ELR (cell line): ENCODE results near the gene CFAP299.
"Not testable (repeated sequence)": the region's sequence is repeated elsewhere in the genome, so short reads cannot be mapped to it uniquely, and the experiment has no call there.

ENCODE experiments used
- DNase-seq: peaks from one replicate; pipeline ENCODE4 v3.0.0-alpha.2; 2015; ENCODE audit warnings: low read depth

The CFAP299 gene

GRCh38 chr4:80331693-80332092 is 3.8 kb upstream of the CFAP299 start:
- DNase-seq: no peak

- DNase-seq: no peak
Observed at GRCh38 chr4:80333121-80333520, 2.4 kb upstream of the CFAP299 start.

- no peak for DNase-seq
Observed at GRCh38 chr4:80334568-80334967, 962 bp upstream of the CFAP299 start.

GRCh38 chr4:80335226-80335553 is 340 bp upstream of the CFAP299 start:
- no peak for DNase-seq

GRCh38 chr4:80336582-80336981 is 1.1 kb downstream of the CFAP299 start:
- peak; percentile 63 for DNase-seq

GRCh38 chr4:80340036-80340435 is 4.5 kb downstream of the CFAP299 start:
- peak; percentile 3 for DNase-seq

GRCh38 chr4:80342684-80343083 is 7.2 kb downstream of the CFAP299 start:
- DNase-seq: not testable (repeated sequence)

- no peak for DNase-seq
Observed at GRCh38 chr4:80343887-80344286, 8.4 kb downstream of the CFAP299 start.

- DNase-seq: no peak
Observed at GRCh38 chr4:80360084-80360483, 24.6 kb downstream of the CFAP299 start.

- DNase-seq: peak; percentile 41
Observed at GRCh38 chr4:80360900-80361299, 25.4 kb downstream of the CFAP299 start.

GRCh38 chr4:80361329-80361900 is 25.9 kb downstream of the CFAP299 start:
- peak; percentile 58 for DNase-seq

GRCh38 chr4:80362578-80363181 is 27.1 kb downstream of the CFAP299 start:
- peak; percentile 43 for DNase-seq

- peak; percentile 59 for DNase-seq
Observed at GRCh38 chr4:80365928-80366327, 30.4 kb downstream of the CFAP299 start.

GRCh38 chr4:80367737-80368136 is 32.2 kb downstream of the CFAP299 start:
- peak; percentile 60 for DNase-seq

GRCh38 chr4:80370635-80371034 is 35.1 kb downstream of the CFAP299 start:
- no peak for DNase-seq

GRCh38 chr4:80371046-80371445 is 35.5 kb downstream of the CFAP299 start:
- no peak for DNase-seq

- DNase-seq: no peak
Observed at GRCh38 chr4:80374180-80374579, 38.6 kb downstream of the CFAP299 start.

GRCh38 chr4:80382090-80382832 is 46.7 kb downstream of the CFAP299 start:
- DNase-seq: no peak

- no peak for DNase-seq
Observed at GRCh38 chr4:80385397-80386280, 50.1 kb downstream of the CFAP299 start.

GRCh38 chr4:80386281-80386886 is 50.9 kb downstream of the CFAP299 start:
- DNase-seq: no peak

- no peak for DNase-seq
Observed at GRCh38 chr4:80387390-80388283, 52.1 kb downstream of the CFAP299 start.
